HepG2 (cell line): ENCODE data around the gene NYNRIN. TPM values are rescaled to one million over a fixed set of nuclear protein-coding genes. Genes with fewer than 3 reads are reported as not detected.

Experiments used
- AGO1 ChIP-seq: fragments of 200-400 bp; formaldehyde crosslinking; IDR thresholded peaks from 2 replicates; pipeline ENCODE4 v1.6.1; 2017; ENCODE audit warnings: mild to moderate bottlenecking, low read depth, low read length, moderate library complexity; ENCODE audit not compliant: poor library complexity, severe bottlenecking
- AGO2 ChIP-seq: fragments of 200-400 bp; formaldehyde crosslinking; optimal IDR thresholded peaks from 2 replicates; pipeline ENCODE3; 2017; ENCODE audit warnings: mild to moderate bottlenecking, low read depth, low read length, moderate library complexity
- ARNT ChIP-seq: fragments of 450-650 bp; IDR thresholded peaks from 2 replicates; pipeline ENCODE4 v1.6.1; 2017
- IRX3 ChIP-seq: sonication (generic); formaldehyde crosslinking; IDR thresholded peaks from 2 replicates; pipeline ENCODE4 v1.8.1; 2023; ENCODE audit warnings: mild to moderate bottlenecking, low read depth, missing genetic modification reagents, borderline replicate concordance
- NFE2L2 ChIP-seq: fragments of 150-350 bp; IDR thresholded peaks from 2 replicates; pipeline ENCODE4 v1.6.1; 2014; ENCODE audit warnings: low read length
- PCBP1 ChIP-seq: fragments of 200-400 bp; formaldehyde crosslinking; IDR thresholded peaks from 2 replicates; pipeline ENCODE4 v1.6.1; 2017; ENCODE audit warnings: mild to moderate bottlenecking, low read depth, low read length, borderline replicate concordance
- PHF21A ChIP-seq: sonication (generic); formaldehyde crosslinking; IDR thresholded peaks from 2 replicates; pipeline ENCODE4 v1.5.0; 2020; ENCODE audit warnings: mild to moderate bottlenecking, missing genetic modification reagents
- RFXAP ChIP-seq: sonication (generic); formaldehyde crosslinking; IDR thresholded peaks from 2 replicates; pipeline ENCODE4 v1.4.0; 2020; ENCODE audit warnings: missing genetic modification reagents, borderline replicate concordance
- RXRA ChIP-seq: sonication (generic); formaldehyde crosslinking; IDR thresholded peaks from 2 replicates; pipeline ENCODE4 v1.5.1; 2020; ENCODE audit warnings: missing genetic modification reagents
- SP2 ChIP-seq: sonication (generic); formaldehyde crosslinking; IDR thresholded peaks from 2 replicates; pipeline ENCODE4 v1.5.1; 2020; ENCODE audit warnings: mild to moderate bottlenecking, missing genetic modification reagents
- SPEN ChIP-seq: sonication (generic); formaldehyde crosslinking; IDR thresholded peaks from 2 replicates; pipeline ENCODE4 v1.5.1; 2020; ENCODE audit warnings: low read depth, mild to moderate bottlenecking, missing genetic modification reagents
- THAP11 ChIP-seq: IDR thresholded peaks from 2 replicates; pipeline ENCODE4 v1.6.1; 2016; ENCODE audit warnings: missing biosample characterization, missing genetic modification reagents
- YEATS4 ChIP-seq: sonication (generic); formaldehyde crosslinking; IDR thresholded peaks from 2 replicates; pipeline ENCODE4 v1.4.0; 2020; ENCODE audit warnings: missing genetic modification reagents, borderline replicate concordance
- ZFP62 ChIP-seq: sonication (generic); formaldehyde crosslinking; IDR thresholded peaks from 2 replicates; pipeline ENCODE4 v1.4.0; 2020; ENCODE audit warnings: missing genetic modification reagents
- ZNF24 ChIP-seq: fragments of 450-650 bp; IDR thresholded peaks from 2 replicates; pipeline ENCODE4 v1.6.1; 2017; ENCODE audit warnings: antibody characterized with exemption, mild to moderate bottlenecking
- ZNF34 ChIP-seq: sonication (generic); formaldehyde crosslinking; IDR thresholded peaks from 2 replicates; pipeline ENCODE4 v1.4.0; 2020; ENCODE audit warnings: mild to moderate bottlenecking, missing genetic modification reagents, borderline replicate concordance
- ZNF460 ChIP-seq: sonication (generic); formaldehyde crosslinking; IDR thresholded peaks from 2 replicates; pipeline ENCODE4 v1.5.1; 2020; ENCODE audit warnings: missing genetic modification reagents, mild to moderate bottlenecking, borderline replicate concordance
- ZNF569 ChIP-seq: sonication (generic); formaldehyde crosslinking; IDR thresholded peaks from 2 replicates; pipeline ENCODE4 v1.5.0; 2020; ENCODE audit warnings: mild to moderate bottlenecking, missing genetic modification reagents, moderate library complexity, borderline replicate concordance
- ZNF773 ChIP-seq: sonication (generic); formaldehyde crosslinking; IDR thresholded peaks from 2 replicates; pipeline ENCODE4 v1.4.0; 2020; ENCODE audit warnings: missing genetic modification reagents, borderline replicate concordance
- polyA plus RNA-seq, 8 experiments: library from polyadenylated mRNA; depleted of rRNA in 3 of 8; stranded (reverse) in 7 of 8; unstranded in 1 of 8; fragments of >200 nt; fragmentation: Illumina TruSeq in 4 of 8; extraction: Trizol in 4 of 8; gene quantifications; 2 replicates each; pipeline versions ENCODE4 v1.2.1 to v1.2.3, GENCODE V29; 2011 to 2016; ENCODE audit warnings: low read depth in 4 of 8, missing spikeins in 1 of 8, mixed read lengths in 1 of 8; ENCODE audit not compliant: insufficient read depth in 1 of 8
- total RNA-seq, 5 experiments: library from RNA; depleted of rRNA; stranded (reverse); fragments of >200 nt; fragmentation: Illumina TruSeq; extraction: Trizol; gene quantifications; 2 replicates each; pipeline ENCODE4 v1.2.3, GENCODE V29; 2016; ENCODE audit warnings: low read depth in 1 of 5
- TF ChIP-seq, protein P1 (sequence below): sonication (generic); formaldehyde crosslinking; IDR thresholded peaks from 2 replicates; pipeline ENCODE4 v1.4.0; 2020; ENCODE audit warnings: mild to moderate bottlenecking, low read depth, missing genetic modification reagents
- TF ChIP-seq, protein P2 (sequence below): sonication (generic); formaldehyde crosslinking; IDR thresholded peaks from 2 replicates; pipeline ENCODE4 v1.4.0; 2020; ENCODE audit warnings: missing genetic modification reagents
- TF ChIP-seq, protein P3 (sequence below): sonication (generic); formaldehyde crosslinking; IDR thresholded peaks from 2 replicates; pipeline ENCODE4 v1.8.0; 2022; ENCODE audit warnings: mild to moderate bottlenecking, missing genetic modification reagents, moderate library complexity
- TF ChIP-seq, protein P4 (sequence below): sonication (generic); formaldehyde crosslinking; IDR thresholded peaks from 2 replicates; pipeline ENCODE4 v1.9.0; 2021; ENCODE audit warnings: missing genetic modification reagents, borderline replicate concordance
- TF ChIP-seq, protein P5 (sequence below): sonication (generic); formaldehyde crosslinking; IDR thresholded peaks from 2 replicates; pipeline ENCODE4 v1.4.0; 2020; ENCODE audit warnings: mild to moderate bottlenecking, missing genetic modification reagents, borderline replicate concordance
- TF ChIP-seq, protein P6 (sequence below): sonication (generic); formaldehyde crosslinking; IDR thresholded peaks from 2 replicates; pipeline ENCODE4 v1.5.0; 2020; ENCODE audit warnings: missing genetic modification reagents

Gene NYNRIN
- total and polyA plus RNA-seq, 2 of the 13 experiments (the other 11 are each of a cell fraction or from before 2014, with no cell fraction given), result 0.63 to 1.1 TPM

DNA sequence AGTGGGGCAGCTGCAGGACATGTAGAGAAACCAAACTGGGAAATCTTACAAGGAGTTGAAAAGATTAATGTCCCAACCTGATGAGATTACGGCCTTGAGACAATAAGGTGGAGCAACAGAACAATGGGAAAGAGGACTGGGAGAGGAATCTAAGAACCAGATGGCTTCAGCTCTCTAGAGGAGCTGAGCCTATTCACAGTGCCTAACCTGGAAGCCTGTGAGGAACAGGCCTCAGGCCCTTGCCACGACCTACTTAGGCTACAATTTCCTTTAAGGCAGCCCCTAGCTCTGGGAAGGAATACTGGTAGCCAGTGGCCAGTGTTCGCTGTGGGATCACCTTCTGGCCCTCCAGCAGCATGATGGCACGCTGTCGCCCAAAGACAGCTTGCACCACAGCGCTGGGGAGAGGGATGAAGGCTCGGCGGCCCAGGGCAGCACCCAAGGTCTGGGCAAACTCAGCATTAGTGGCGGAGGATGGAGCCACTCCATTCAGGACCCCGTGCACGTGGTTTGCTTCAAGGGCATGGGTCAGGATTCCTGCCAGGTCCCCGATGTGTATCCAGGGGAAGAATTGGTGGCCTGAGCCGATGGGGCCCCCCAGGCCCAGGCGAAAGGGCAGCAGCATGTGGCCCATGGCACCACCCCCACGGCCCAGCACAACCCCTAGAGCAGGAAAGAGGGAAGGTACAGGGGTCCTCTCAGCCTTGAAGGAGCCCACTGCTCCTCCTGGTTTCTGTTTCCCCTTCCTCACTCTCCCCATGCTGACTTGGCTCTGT is 41.2 kb downstream of the NYNRIN start (continued):
- no peak for TF ChIP-seq ZNF34 (CRISPR knock-in tag)
- TF ChIP-seq, protein P1, sequence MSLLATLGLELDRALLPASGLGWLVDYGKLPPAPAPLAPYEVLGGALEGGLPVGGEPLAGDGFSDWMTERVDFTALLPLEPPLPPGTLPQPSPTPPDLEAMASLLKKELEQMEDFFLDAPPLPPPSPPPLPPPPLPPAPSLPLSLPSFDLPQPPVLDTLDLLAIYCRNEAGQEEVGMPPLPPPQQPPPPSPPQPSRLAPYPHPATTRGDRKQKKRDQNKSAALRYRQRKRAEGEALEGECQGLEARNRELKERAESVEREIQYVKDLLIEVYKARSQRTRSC (CRISPR knock-in tag), result no peak
- no peak for TF ChIP-seq PHF21A (CRISPR knock-in tag)
- TF ChIP-seq, protein P2, sequence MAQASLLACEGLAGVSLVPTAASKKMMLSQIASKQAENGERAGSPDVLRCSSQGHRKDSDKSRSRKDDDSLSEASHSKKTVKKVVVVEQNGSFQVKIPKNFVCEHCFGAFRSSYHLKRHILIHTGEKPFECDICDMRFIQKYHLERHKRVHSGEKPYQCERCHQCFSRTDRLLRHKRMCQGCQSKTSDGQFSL (CRISPR knock-in tag), result no peak
- no peak for TF ChIP-seq ZNF569 (CRISPR knock-in tag)
- no peak for TF ChIP-seq ZNF460 (CRISPR knock-in tag)
- no peak for TF ChIP-seq SP2 (CRISPR knock-in tag)
- TF ChIP-seq, protein P3, sequence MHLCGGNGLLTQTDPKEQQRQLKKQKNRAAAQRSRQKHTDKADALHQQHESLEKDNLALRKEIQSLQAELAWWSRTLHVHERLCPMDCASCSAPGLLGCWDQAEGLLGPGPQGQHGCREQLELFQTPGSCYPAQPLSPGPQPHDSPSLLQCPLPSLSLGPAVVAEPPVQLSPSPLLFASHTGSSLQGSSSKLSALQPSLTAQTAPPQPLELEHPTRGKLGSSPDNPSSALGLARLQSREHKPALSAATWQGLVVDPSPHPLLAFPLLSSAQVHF, result peak; percentile 2; the same call in 1 of the 2 replicates
- peak; percentile 18; the same call in 1 of the 2 replicates for TF ChIP-seq RXRA (CRISPR knock-in tag)
- TF ChIP-seq SPEN, result no peak
- no peak for TF ChIP-seq THAP11 (CRISPR knock-in tag)
- TF ChIP-seq YEATS4 (CRISPR knock-in tag), result no peak
- TF ChIP-seq ZNF773 (CRISPR knock-in tag), result no peak
- no peak for TF ChIP-seq ZFP62
- no peak for TF ChIP-seq RFXAP (CRISPR knock-in tag)
- no peak for TF ChIP-seq ARNT
- TF ChIP-seq, protein P4, sequence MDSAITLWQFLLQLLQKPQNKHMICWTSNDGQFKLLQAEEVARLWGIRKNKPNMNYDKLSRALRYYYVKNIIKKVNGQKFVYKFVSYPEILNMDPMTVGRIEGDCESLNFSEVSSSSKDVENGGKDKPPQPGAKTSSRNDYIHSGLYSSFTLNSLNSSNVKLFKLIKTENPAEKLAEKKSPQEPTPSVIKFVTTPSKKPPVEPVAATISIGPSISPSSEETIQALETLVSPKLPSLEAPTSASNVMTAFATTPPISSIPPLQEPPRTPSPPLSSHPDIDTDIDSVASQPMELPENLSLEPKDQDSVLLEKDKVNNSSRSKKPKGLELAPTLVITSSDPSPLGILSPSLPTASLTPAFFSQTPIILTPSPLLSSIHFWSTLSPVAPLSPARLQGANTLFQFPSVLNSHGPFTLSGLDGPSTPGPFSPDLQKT (CRISPR knock-in tag), result 0 out of 2 replicates have a peak, but pooled peaks have one; percentile 38
- TF ChIP-seq, protein P5, sequence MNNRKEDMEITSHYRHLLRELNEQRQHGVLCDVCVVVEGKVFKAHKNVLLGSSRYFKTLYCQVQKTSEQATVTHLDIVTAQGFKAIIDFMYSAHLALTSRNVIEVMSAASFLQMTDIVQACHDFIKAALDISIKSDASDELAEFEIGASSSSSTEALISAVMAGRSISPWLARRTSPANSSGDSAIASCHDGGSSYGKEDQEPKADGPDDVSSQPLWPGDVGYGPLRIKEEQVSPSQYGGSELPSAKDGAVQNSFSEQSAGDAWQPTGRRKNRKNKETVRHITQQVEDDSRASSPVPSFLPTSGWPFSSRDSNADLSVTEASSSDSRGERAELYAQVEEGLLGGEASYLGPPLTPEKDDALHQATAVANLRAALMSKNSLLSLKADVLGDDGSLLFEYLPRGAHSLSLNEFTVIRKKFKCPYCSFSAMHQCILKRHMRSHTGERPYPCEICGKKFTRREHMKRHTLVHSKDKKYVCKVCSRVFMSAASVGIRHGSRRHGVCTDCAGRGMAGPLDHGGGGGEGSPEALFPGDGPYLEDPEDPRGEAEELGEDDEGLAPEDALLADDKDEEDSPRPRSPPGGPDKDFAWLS (CRISPR knock-in tag), result no peak
- TF ChIP-seq NFE2L2, result no peak
- 0 out of 2 replicates have a peak, but pooled peaks have one; percentile 50 for TF ChIP-seq PCBP1
- TF ChIP-seq IRX3 (CRISPR knock-in tag), result no peak; the same call in 1 of the 2 replicates
- TF ChIP-seq ZNF24, result no peak
- TF ChIP-seq, protein P6, sequence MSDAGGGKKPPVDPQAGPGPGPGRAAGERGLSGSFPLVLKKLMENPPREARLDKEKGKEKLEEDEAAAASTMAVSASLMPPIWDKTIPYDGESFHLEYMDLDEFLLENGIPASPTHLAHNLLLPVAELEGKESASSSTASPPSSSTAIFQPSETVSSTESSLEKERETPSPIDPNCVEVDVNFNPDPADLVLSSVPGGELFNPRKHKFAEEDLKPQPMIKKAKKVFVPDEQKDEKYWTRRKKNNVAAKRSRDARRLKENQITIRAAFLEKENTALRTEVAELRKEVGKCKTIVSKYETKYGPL (CRISPR knock-in tag), result no peak
- TF ChIP-seq AGO2, result peak; percentile 99
- TF ChIP-seq AGO1, result peak; percentile 91
